ENCODE data around the gene NGB.

DNA sequence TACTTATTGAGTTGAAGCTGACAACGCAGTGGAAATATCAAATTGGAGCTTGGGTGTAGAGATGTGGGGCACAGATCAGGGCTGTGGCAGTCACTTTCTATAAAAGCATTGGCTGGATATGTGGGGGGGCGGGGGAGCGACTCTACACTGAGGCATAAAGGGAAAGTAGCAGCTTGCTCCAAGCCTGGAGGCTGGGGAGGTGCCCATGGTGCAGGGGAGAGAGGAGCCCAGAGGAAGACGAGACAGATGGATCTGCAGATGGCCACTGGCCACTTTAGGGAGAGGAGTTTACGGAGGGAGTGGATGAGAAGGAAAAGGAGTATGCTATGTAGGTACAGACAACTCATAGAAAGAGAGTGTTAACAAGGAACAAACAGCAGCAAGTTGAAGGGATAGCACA lies 13.5 kb upstream of the NGB start:
- TF ChIP-seq TAF1 (IDR thresholded peaks at IDR 0.05; ENCODE audit: borderline replicate concordance, low read depth, low read length) (no peak), POLR2AphosphoS5 (IDR thresholded peaks at IDR 0.05; ENCODE audit: low read depth, low read length) (no peak)

All from GM12892 (cell line).